HG03066 (cell line): ENCODE data around the gene MYLK4.

Source experiments
- ATAC-seq: cut with Tn5 transposase; IDR thresholded peaks from one replicate; pipeline ENCODE4 v1.9.1; 2021; ENCODE audit warnings: low read depth; ENCODE audit not compliant: unreplicated experiment

The MYLK4 gene

GRCh38 chr6:2738373-2738979 lies 12.2 kb downstream of the MYLK4 start:
- ATAC-seq: no peak

GRCh38 chr6:2737885-2738284 lies 12.8 kb downstream of the MYLK4 start:
- ATAC-seq: no peak

DNA sequence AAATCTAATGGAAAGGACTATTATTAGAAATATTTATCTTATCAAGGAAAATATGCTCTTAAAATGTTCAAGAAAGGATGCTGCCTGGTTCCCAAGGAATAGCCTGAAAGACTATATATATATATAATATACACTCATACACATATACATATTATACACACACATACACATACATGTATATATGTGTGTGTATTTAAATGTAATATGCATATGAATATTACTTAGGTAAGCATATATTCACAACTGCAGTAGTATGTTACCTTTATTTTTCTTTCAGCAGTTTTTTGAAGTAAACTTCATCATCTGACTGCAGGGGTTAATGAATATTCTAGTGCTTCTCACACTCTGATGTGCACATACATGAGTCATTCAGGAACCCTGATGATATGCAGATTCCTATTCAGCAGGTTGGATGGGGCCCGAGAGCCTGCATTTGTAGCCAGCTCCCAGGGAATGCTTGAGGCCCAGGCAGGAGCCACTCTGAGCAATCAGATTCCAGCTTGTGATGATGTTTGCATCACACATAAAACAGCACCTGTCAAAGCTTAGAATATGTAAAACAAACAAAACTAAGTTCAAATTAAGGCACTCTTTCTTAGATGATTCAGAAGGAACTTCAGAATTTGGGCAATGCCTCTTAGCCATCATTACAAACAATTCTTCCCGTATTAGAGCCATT lies 16.1 kb downstream of the MYLK4 start:
- ATAC-seq: no peak

GRCh38 chr6:2733736-2734480 lies 16.8 kb downstream of the MYLK4 start:
- no peak for ATAC-seq

DNA sequence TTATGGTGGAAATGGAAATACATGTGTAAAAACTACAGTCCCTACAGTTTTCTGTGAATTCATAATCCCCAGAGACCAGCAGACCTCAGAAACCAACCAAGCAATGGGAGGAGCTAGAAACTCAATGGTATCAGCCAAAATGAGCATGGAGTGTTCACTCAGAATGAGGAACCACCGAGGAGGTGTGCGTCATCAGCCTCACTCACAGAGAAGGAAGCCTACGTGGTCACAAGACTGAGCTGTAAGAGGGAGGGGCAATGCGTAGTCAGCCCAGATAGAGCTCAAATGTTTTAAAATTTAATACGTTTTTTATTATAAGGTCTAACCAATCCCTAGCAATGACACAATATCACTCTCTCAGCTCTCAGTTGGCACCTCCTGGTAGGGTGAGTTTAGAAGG lies 17.4 kb downstream of the MYLK4 start:
- peak; percentile 87 for ATAC-seq

GRCh38 chr6:2732503-2733089 lies 18.1 kb downstream of the MYLK4 start:
- no peak for ATAC-seq

DNA sequence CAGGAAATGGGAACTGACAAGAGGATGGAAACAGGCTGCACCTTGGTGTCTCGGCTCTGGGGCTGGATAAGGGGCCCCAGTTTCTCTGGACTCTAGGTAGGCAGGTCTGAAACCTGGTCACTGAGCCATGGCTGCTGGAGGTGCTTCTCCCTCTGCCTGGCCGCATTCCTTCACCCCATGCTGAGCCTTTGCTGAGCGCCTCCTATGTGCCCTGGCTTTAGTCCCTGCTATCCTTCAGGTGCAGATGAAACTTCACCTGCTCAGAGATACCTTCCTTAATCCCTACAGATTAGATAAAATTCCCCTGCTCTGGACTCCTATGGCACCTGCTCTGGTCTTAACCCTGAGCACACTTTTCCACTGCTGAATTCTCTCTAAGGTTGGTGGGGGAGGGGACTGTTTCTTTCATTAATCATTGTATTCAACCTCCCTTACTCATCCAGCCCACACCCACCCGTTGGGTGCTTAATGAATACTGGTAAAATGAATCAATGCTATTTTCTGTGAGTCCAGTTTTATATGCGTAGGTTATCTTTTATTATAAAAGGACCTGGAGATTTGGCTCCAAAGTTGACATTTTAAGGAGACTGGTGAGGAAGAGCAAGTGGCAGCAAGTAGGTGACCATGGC lies 19.3 kb downstream of the MYLK4 start:
- ATAC-seq: no peak

DNA sequence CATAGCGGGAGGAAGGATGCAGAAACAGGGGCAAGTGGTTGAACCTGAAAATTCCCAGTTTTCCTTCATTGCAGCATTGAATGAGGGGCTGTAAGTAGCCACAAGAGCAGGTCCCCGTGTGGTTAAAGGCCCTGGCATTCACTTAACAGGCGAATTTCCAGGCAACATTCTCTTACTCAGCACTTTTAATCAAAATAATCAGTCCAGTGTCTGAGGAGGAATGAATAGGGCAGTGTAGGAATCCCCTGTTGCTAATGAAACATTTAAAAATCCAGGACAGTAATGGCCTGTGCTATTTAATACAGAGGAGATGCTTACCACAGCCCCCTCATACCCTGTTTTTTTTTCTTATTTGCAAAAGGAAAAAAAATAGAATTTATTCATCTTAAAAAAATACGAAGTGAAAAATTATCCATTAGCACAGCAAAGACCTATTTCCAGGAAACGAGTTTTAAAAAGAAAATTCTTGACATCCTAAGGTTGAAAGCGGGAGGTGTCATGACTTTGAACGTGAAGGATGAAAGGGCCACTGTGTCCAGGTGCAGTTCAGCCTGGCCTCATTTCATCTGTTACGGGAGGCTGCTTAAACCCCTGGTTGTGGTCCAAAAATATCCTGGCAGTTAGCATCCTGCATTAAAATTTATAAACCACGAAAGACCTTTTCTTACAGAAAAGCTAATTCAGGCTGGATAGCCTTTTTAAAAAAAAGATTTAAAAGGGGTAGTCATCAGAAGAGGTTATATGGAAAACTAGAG lies 20.2 kb downstream of the MYLK4 start:
- ATAC-seq: no peak

- no peak for ATAC-seq
Observed at GRCh38 chr6:2729921-2730320, 20.8 kb downstream of the MYLK4 start.

GRCh38 chr6:2725999-2726567 lies 24.6 kb downstream of the MYLK4 start:
- peak; percentile 60 for ATAC-seq

DNA sequence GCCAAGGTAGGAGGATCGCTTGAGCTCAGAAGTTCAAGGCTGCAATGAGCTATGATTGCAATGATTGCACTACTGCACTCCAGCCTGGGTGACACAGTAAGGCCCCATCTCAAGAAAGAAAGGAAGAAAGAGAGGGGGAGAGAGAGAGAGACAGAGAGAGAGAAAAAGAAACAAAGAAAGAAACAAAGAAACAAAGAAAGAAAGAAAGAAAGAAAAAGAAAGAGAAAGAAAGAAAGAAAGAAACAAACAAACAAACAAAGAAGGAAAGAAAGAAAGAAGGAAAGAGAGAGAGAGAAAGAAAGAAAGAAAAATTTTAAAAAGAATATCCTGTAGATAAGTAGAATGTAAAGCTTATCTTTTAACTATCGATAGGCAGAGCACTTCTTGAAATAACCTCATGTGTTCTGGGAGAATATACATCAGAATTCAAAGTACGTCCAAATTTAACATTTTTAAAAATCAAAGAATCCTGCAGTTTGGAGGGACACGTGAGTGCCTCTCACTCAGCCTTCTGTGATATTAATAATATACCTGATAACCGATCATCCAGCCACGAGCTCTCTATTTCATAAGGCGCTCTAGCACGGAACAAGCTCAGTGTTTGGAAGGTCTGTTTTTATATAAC lies 25.2 kb downstream of the MYLK4 start:
- ATAC-seq: no peak

DNA sequence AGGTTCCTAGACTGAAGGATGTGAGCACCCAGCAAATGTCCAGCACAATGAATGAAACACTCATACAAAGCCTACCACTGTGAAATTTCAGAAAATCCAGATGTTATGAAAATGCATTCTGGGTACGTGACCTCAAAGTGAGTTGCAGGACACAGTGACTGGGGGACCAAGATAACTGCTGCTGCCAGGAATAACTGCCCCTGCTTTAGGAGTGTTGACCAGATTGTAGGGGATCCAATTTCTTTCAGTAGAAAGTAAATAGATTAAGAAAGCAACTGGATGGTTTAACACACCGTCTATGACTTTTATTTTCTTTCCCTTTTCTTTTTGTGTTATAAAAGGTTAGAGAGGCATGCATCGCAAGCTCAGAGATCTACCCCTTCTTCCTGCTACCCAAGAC lies 29.5 kb downstream of the MYLK4 start:
- ATAC-seq: no peak

GRCh38 chr6:2719093-2719455 lies 31.6 kb downstream of the MYLK4 start:
- ATAC-seq: no peak

DNA sequence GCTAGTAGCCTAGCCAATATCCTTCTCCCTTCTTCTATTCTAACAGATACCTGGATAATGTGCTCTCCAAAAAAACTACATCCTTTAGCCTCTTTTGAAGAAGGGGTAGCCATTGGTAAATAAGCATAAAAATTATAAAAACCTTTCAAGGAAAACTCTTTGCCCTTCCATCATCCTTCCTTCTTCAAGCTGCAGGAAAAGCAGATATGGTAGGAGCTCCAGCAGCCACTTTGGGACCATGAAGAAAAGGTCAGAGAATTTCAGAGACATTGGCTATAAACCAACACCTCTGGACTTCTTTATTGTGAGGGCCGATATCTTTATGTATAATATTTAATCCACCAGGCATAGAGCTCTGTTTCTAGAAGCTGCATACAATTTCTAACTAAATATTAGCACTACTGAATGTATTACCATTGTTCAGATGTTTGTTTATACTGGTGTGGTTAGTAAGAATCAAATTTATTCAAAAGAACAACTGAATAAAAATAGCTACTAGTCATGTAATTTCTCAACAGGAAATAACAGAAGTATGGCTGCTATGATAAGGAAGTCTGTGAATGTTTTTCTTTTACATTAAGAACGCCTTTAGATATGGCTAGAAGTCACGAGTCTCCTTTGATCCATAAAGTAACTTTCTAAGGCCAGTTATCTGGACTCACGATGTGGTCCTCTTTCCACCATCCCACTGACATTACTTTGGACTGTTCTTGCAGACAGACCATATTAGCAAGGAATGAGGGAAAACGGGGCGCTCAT lies 32.2 kb downstream of the MYLK4 start:
- ATAC-seq: no peak

DNA sequence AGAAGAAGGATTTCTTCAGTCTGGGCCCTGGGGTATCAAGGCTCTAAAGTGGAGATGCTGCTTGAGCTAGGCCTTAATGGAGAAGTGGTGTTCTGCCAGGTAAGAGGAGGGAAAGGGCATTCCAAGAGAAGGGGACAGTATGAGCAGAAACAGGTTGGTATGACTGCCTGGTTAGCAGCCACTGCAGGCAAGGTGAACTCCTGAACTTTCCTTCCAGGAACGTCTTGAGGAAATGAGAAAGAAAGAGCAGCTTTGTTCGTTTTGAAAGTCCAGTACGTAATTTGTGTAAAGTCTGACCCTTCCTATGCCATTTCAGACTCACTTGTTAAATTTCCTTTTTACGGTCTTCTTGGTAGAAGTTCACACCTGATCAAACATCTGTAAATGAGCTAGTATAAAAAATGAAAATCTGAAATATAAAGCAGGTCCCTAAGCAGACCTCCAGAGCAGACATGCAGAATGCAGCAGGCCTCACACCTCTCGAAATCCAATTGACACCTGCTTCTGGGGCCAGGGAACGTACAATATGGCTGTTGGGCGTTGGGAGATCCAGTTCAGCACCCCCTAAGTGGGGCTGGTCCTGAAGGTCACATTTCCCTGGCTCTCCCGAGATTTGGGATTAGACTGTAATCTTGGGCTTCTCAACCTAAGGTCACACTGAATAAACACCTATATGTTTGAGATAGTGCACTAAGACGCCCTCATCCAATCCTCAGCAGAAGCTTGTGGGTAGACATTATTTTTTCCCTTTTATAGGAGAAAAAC lies 33.6 kb downstream of the MYLK4 start:
- ATAC-seq: no peak

- no peak for ATAC-seq
Observed at GRCh38 chr6:2715737-2716136, 35.0 kb downstream of the MYLK4 start.

GRCh38 chr6:2714111-2714895 lies 36.4 kb downstream of the MYLK4 start:
- ATAC-seq: no peak
